Measurements from ENCODE around the gene HOPX.
"Not testable (repeated sequence)": the region's sequence is repeated elsewhere in the genome, so short reads cannot be mapped to it uniquely, and the experiment has no call there.

Gene HOPX

DNA sequence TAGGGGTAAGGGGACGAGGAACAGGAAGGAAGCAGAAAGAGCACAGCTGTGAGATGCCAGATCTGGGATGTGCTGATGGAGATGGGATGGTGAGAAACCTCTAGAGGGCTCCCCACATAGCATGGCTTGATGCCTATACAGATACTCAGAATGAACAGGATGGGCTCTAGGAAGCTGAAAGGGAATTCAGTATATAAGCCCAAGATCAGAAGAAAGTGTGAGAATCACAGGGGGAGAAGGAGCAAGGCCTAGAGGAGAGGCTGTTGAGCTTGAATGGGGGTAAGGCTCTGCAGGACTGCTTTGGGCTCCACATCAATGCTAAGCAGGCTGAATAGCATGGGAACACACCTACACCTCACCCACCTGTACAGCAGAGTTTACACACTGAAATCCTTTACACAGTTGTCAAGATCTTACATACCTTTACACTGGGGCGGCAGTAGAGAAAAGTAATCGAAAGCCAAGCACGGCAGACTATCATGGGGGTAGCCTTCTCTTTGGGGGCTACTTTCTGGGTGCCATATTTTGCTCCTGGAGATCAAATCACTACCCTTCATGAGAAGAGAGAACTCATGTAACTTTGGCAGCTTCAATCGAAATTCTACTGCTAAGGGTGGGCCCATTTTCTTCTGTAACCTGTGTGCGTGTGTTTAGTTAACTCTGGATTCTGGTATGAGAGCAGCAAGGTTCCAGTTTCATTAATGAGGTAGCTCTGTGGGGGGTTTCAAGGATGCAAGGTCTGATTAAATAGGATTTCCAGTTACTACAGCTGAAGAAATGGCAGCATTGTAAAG is 30.6 kb downstream of the HOPX start:
- peaks cover 33% of the 10 kb centered on the region for H3K27me3 ChIP-seq (ENCODE audit: control insufficient read depth, insufficient read depth, low read length)
- H3K4me3 ChIP-seq (ENCODE audit: low read depth, low read length): no peak overlapping the region
- no peaks in the 10 kb centered on the region for H3K9me3 ChIP-seq (ENCODE audit: control insufficient read depth, insufficient read depth, low read length)
- H3K9ac ChIP-seq (ENCODE audit: low read depth, low read length): no peak overlapping the region
- H3K4me1 ChIP-seq (ENCODE audit: control insufficient read depth, insufficient read depth, low read length): peaks cover 2% of the 10 kb centered on the region
- no peaks in the 10 kb centered on the region for H3K36me3 ChIP-seq (ENCODE audit: control insufficient read depth, insufficient read depth, low read length)

DNA sequence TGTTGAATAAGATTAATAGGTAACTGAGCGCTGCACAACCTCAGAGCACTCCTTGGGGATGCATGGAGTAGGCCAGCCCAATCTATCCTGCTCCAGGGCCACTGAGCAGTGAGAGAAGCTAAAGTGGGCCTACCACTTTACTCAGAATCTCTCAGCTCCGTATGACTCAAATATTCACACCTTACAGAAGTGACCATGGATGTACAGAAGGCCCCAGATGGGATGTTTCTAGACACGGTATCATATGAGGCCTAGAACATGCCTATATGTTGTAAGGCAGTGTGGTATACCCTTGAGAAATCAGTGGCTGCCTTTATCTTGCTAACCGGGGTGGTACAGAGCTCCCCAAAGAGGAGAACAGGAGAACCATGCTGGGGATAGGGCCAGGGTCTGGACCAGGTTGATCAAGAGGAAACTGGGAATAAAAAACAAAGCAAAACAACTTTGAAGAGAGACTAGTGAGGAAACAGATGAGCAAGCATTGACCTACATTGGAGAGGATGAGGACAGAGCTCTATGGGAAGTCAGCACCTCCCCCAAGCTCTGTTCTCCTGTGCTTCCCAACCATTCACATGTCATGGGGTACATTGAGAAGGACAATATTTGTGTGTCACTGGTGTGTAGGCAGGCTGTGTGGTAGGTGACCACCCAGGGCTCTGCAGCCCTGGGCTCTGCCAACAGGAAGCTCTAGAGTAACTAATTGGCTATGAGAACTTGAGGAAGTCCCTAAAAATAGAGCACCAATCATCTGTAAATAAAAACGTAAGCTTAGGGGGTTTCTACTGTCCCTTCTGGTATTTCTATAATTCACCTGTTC is 31.4 kb downstream of the HOPX start:
- peaks cover 1% of the 10 kb centered on the region for H3K4me1 ChIP-seq (ENCODE audit: control insufficient read depth, insufficient read depth, low read length)
- no peaks in the 10 kb centered on the region for H3K36me3 ChIP-seq (ENCODE audit: control insufficient read depth, insufficient read depth, low read length)
- H3K4me3 ChIP-seq (ENCODE audit: low read depth, low read length): no peak overlapping the region
- H3K9ac ChIP-seq (ENCODE audit: low read depth, low read length): no peak overlapping the region
- H3K27me3 ChIP-seq (ENCODE audit: control insufficient read depth, insufficient read depth, low read length): peaks cover 25% of the 10 kb centered on the region
- no peaks in the 10 kb centered on the region for H3K9me3 ChIP-seq (ENCODE audit: control insufficient read depth, insufficient read depth, low read length)

DNA sequence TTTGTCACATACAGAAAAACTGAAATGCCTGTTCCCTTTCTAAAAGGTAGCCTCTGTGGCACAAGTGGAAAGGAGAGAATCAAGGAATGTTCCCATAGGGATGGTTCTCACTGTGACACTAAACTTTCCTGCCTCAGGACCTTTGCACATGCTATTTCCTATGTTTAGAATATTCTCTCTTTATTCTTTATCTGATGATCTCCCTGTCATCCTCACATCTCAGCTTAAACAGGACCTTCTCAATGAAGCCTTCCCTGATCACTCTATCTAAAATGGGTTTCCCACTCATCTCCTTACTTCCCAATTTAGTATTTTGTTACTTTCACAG is 32.3 kb downstream of the HOPX start:
- no peaks in the 10 kb centered on the region for H3K9me3 ChIP-seq (ENCODE audit: control insufficient read depth, insufficient read depth, low read length)
- H3K27me3 ChIP-seq (ENCODE audit: control insufficient read depth, insufficient read depth, low read length): peaks cover 17% of the 10 kb centered on the region
- H3K36me3 ChIP-seq (ENCODE audit: control insufficient read depth, insufficient read depth, low read length): no peaks in the 10 kb centered on the region
- no peaks in the 10 kb centered on the region for H3K4me1 ChIP-seq (ENCODE audit: control insufficient read depth, insufficient read depth, low read length)
- no peak overlapping the region for H3K9ac ChIP-seq (ENCODE audit: low read depth, low read length)
- no peak overlapping the region for H3K4me3 ChIP-seq (ENCODE audit: low read depth, low read length)

DNA sequence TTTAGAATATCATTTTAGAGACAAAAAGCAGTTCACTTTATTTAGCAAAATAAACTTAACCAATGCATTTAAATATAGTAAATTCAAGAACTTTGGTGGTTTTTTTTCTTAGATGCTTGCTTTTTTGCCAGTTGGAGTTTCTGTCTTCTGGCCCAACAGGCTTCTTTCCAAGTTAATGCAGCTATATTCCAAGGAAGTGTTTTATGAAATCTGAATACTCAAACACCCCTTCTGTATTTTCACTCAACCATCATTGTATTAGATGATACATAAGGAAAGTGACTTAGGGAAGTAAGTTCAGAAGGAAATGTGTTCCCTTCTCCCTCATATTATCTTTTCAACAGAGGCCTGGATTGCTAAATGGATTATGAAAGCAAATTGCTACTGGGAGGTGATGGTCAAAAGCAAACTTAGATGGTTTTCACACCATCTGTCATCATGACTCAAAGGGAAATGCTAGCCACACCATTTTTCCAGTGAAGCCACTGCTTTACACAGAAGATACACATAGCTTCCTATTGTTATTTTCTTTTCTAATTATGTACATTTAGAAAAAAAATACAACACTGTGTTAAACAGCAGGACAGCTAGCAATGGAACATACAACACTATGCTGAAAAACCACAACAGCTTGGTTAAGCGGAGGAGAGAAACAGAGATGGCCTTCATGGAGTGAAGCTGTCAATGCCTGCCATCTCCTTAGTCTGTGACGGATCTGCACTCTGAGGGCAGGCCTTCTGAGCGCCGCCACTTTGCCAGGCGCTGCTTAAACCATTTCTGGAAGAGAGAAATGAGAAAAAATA is 32.9 kb downstream of the HOPX start:
- peaks cover 11% of the 10 kb centered on the region for H3K27me3 ChIP-seq (ENCODE audit: control insufficient read depth, insufficient read depth, low read length)
- no peaks in the 10 kb centered on the region for H3K36me3 ChIP-seq (ENCODE audit: control insufficient read depth, insufficient read depth, low read length)
- no peaks in the 10 kb centered on the region for H3K9me3 ChIP-seq (ENCODE audit: control insufficient read depth, insufficient read depth, low read length)
- no peak overlapping the region for H3K4me3 ChIP-seq (ENCODE audit: low read depth, low read length)
- no peak overlapping the region for H3K9ac ChIP-seq (ENCODE audit: low read depth, low read length)
- H3K4me1 ChIP-seq (ENCODE audit: control insufficient read depth, insufficient read depth, low read length): no peaks in the 10 kb centered on the region

DNA sequence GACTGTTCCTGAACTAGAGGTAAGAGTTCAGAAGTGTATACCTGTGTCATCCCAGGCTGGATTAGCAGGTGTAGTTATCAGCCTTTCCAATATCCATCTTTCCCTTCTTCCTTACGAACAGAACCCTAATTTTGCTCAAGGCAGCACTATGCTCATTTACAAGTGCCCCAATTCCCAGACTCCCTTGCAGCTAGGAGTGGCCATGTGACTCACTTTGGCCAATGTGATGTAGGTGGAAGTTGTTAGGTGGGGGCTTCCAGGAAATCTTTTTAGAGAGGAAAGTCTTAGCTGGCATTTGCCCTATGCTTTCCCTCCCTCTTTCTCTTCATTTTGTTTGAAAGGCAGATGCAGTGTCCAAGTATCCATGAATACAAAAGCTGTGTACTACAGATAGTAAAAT is 34.8 kb downstream of the HOPX start:
- H3K9me3 ChIP-seq (ENCODE audit: control insufficient read depth, insufficient read depth, low read length): no peaks in the 10 kb centered on the region

DNA sequence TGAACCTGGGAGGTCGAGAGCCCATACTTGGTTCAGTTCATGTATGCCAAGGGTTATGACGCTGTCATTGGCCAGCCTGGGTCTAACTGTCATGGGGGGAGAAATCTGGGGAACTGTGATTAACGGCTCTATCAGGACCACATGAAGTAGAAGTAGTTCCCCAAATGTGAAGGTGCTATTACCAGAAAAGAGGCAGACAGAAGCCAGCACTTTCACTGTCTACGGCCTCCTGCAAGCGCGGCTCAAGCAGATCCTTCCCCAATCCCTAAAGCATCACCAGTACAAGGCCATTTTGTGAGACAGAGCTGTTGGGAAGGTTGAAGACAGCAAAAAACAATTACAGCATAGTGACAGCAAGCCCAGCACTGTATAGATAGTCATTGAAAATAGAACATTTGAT is 37.5 kb downstream of the HOPX start:
- Histone ChIP-seq H3K27me3 (ENCODE audit: control insufficient read depth, insufficient read depth, low read length) (no peaks in the 10 kb centered on the region), H3K9ac (ENCODE audit: low read depth, low read length) (no peak overlapping the region), H3K4me1 (ENCODE audit: control insufficient read depth, insufficient read depth, low read length) (no peaks in the 10 kb centered on the region), H3K36me3 (ENCODE audit: control insufficient read depth, insufficient read depth, low read length) (no peaks in the 10 kb centered on the region), H3K9me3 (ENCODE audit: control insufficient read depth, insufficient read depth, low read length) (no peaks in the 10 kb centered on the region), H3K4me3 (ENCODE audit: low read depth, low read length) (no peak overlapping the region)

More for the DNA sequence above, 34.8 kb downstream of the HOPX start:
- Histone ChIP-seq H3K27me3 (ENCODE audit: control insufficient read depth, insufficient read depth, low read length) (no peaks in the 10 kb centered on the region), H3K4me3 (ENCODE audit: low read depth, low read length) (no peak overlapping the region), H3K9ac (ENCODE audit: low read depth, low read length) (no peak overlapping the region), H3K36me3 (ENCODE audit: control insufficient read depth, insufficient read depth, low read length) (no peaks in the 10 kb centered on the region), H3K4me1 (ENCODE audit: control insufficient read depth, insufficient read depth, low read length) (no peaks in the 10 kb centered on the region)

DNA sequence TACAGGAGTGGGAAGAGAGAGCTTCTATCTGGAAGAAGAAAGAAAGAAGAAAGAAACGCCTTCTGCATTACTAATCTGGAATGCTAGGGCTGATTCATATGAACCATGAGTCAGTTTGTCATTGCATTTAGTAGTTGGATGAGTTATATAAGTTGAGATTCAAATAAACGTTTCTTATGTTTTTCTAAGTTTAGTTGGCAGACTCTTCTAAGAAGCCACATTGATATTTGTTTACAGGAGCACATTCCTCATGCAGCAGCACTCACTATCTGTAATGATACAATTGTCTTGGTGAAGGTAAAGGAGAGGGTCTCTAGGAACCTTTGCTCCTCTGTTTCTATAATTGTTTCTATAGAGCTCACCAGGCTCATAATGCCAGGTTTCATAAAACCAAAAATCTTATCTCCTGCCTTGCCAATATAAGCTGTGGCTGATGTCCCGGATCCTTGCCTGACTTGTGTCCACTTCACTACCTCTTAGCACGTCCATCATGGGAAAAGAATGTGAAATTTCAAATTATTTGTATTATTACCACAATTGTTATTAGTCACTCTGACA is 39.5 kb downstream of the HOPX start:
- Histone ChIP-seq H3K27me3 (ENCODE audit: control insufficient read depth, insufficient read depth, low read length) (no peaks in the 10 kb centered on the region), H3K36me3 (ENCODE audit: control insufficient read depth, insufficient read depth, low read length) (no peaks in the 10 kb centered on the region), H3K9me3 (ENCODE audit: control insufficient read depth, insufficient read depth, low read length) (no peaks in the 10 kb centered on the region), H3K9ac (ENCODE audit: low read depth, low read length) (no peak overlapping the region), H3K4me1 (ENCODE audit: control insufficient read depth, insufficient read depth, low read length) (no peaks in the 10 kb centered on the region), H3K4me3 (ENCODE audit: low read depth, low read length) (no peak overlapping the region)

DNA sequence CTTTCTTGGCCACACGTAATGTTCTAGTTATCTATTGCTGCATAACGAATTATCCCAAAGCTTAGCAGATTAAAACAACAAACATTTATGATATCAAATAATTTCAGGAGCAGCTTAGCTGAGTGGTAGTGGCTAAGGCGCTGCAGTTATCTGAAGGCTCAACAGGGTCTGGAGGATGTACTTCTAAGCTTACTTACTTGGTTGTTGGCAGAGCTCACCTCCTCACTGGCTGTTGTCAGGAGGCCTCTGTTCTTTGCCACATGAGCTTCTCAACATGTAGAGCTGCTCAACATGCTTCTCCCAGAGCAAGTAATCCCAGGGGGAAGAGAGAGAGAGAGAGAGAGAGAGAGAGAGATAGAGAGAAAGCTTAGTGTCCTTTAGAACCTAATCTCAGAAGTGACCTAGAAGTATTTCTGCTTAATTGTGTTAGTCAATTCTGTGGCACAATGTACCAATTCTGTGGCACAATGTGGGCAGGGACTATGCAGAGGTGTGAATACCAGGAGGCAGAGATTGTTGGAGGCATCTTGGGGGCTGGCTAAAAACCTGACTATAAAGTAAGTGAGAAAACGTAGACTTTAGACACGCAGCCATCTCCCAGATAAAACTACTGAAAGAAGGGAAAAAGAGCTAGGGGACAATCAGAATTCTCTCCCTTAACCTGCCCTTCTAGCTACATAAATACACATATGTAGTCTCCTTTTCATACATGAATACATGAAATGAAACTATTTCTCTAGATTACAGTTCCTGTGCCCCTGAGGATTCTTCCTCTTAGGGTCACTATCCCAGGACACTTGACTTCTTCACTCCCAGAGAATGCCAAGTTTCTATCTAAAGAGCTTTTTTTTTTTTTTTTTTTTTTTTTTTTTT is 40.2 kb downstream of the HOPX start:
- Histone ChIP-seq H3K9ac (ENCODE audit: low read depth, low read length) (no peak overlapping the region), H3K4me3 (ENCODE audit: low read depth, low read length) (no peak overlapping the region), H3K27me3 (ENCODE audit: control insufficient read depth, insufficient read depth, low read length) (no peaks in the 10 kb centered on the region), H3K36me3 (ENCODE audit: control insufficient read depth, insufficient read depth, low read length) (no peaks in the 10 kb centered on the region), H3K4me1 (ENCODE audit: control insufficient read depth, insufficient read depth, low read length) (no peaks in the 10 kb centered on the region), H3K9me3 (ENCODE audit: control insufficient read depth, insufficient read depth, low read length) (no peaks in the 10 kb centered on the region)

DNA sequence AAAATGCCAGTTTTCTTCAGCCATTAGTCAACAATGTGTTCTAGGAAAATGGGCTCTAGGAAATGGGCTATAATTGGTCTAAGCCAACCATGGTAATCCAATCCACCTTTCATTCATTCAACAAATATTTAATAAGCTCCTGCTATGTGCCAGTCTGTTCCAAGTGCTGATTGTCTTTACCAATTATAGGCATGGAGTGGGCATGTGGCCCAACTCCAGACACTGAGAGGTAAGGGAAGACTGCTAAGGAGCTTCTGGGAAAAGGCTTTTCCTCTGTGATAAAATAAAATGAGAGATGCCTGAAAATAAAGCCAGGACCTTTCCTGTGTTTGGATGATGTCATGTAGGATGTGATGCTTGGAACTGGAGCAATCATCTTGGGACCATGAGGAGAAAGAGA is 43.3 kb downstream of the HOPX start:
- Histone ChIP-seq H3K9ac (ENCODE audit: low read depth, low read length) (no peak overlapping the region), H3K36me3 (ENCODE audit: control insufficient read depth, insufficient read depth, low read length) (no peaks in the 10 kb centered on the region), H3K9me3 (ENCODE audit: control insufficient read depth, insufficient read depth, low read length) (no peaks in the 10 kb centered on the region), H3K27me3 (ENCODE audit: control insufficient read depth, insufficient read depth, low read length) (no peaks in the 10 kb centered on the region), H3K4me1 (ENCODE audit: control insufficient read depth, insufficient read depth, low read length) (no peaks in the 10 kb centered on the region), H3K4me3 (ENCODE audit: low read depth, low read length) (no peak overlapping the region)

DNA sequence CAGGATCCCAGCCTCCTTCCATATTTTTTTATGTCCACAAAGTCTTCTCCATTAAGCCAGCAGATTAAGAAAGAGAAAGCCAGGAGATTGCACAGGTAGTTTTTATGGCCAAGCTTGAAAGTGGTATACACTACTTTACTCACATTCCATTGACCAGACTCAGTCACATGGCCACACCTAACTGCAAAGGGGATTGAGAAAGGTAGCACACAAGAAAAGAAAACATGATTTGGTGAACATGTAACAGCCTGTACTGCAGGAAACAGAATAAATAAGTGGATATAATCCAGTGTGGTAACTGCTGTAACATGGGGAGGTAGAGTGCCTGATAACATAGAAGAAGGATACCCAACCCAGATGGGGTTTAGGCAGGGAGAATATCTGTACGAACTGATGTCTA is 43.9 kb downstream of the HOPX start:
- Histone ChIP-seq H3K4me3 (ENCODE audit: low read depth, low read length) (no peak overlapping the region), H3K9me3 (ENCODE audit: control insufficient read depth, insufficient read depth, low read length) (no peaks in the 10 kb centered on the region), H3K9ac (ENCODE audit: low read depth, low read length) (no peak overlapping the region), H3K36me3 (ENCODE audit: control insufficient read depth, insufficient read depth, low read length) (no peaks in the 10 kb centered on the region), H3K27me3 (ENCODE audit: control insufficient read depth, insufficient read depth, low read length) (no peaks in the 10 kb centered on the region), H3K4me1 (ENCODE audit: control insufficient read depth, insufficient read depth, low read length) (no peaks in the 10 kb centered on the region)

DNA sequence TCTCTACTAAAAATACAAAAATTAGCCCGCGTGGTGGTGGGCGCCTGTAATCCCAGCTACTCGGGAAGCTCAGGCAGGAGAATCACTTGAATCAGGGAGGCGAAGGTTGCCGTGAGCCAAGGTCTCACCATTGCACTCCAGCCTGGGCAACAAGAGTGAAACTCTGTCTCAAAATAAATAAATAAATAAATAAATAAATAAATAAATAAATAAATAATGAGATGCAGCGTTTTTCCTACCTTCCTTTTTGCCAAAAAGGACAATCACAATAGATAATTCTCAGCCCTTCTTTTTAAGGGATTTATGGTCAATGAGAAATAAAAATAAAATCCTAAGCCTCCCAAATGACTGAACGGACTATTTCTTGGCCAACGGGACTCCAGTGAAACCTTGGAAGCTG is 46.1 kb downstream of the HOPX start:
- not testable (repeated sequence) for H3K27me3 ChIP-seq (ENCODE audit: control insufficient read depth, insufficient read depth, low read length); H3K9me3 ChIP-seq (ENCODE audit: control insufficient read depth, insufficient read depth, low read length); H3K4me3 ChIP-seq (ENCODE audit: low read depth, low read length); H3K4me1 ChIP-seq (ENCODE audit: control insufficient read depth, insufficient read depth, low read length); H3K9ac ChIP-seq (ENCODE audit: low read depth, low read length); H3K36me3 ChIP-seq (ENCODE audit: control insufficient read depth, insufficient read depth, low read length)

Data from iPS-15b (cell line).